Suprapubic skin (tissue), 4 donors: ENCODE measurements around the gene ATF3.

Source experiments
- CTCF ChIP-seq, 2 donors: fragments of 200-600 bp in 1 of 2; fragments of 450-650 bp in 1 of 2; sonication (generic) in 1 of 2; IDR thresholded peaks; one replicate each; pipeline ENCODE4 v1.5.1; 2016 to 2019; ENCODE audit warnings: antibody characterized with exemption in 2 of 2, mild to moderate bottlenecking in 1 of 2, moderate library complexity in 1 of 2
- POLR2A ChIP-seq, 2 donors: fragments of 450-650 bp; IDR thresholded peaks; one replicate each; pipeline ENCODE4 v1.6.1; 2017; ENCODE audit warnings: antibody characterized with exemption in 2 of 2, mild to moderate bottlenecking in 2 of 2, moderate library complexity in 2 of 2
- POLR2AphosphoS5 ChIP-seq, 3 donors: sonication (generic); formaldehyde crosslinking; IDR thresholded peaks; one replicate each; pipeline ENCODE4 v1.6.1; 2017; ENCODE audit warnings: antibody characterized with exemption in 3 of 3

- no peak for TF ChIP-seq POLR2A (IDR thresholded peaks at IDR 0.05)
- no peak for TF ChIP-seq CTCF (IDR thresholded peaks at IDR 0.05)
- TF ChIP-seq POLR2AphosphoS5 (IDR thresholded peaks at IDR 0.05) = no peak
Observed at GRCh38 chr1:212664409-212665199, 56.0 kb downstream of the ATF3 start.
